GM19452 (cell line): ENCODE data around the gene BUD23.
"Not testable (repeated sequence)": the region's sequence is repeated elsewhere in the genome, so short reads cannot be mapped to it uniquely, and the experiment has no call there.

Experiments used
- ATAC-seq: cut with Tn5 transposase; IDR thresholded peaks from one replicate; pipeline ENCODE4 v1.9.1; 2021; ENCODE audit not compliant: unreplicated experiment

Gene BUD23

GRCh38 chr7:73718905-73719805, 35.8 kb downstream of the BUD23 start, which contains the start of gene STX1A:
STX1A (minus strand) TSS chr7:73719669; CDS start chr7:73719631, 38 bp downstream.
- peak; percentile 77 for ATAC-seq

GRCh38 chr7:73719806-73720169, 36.4 kb downstream of the BUD23 start:
- ATAC-seq, result no peak

DNA sequence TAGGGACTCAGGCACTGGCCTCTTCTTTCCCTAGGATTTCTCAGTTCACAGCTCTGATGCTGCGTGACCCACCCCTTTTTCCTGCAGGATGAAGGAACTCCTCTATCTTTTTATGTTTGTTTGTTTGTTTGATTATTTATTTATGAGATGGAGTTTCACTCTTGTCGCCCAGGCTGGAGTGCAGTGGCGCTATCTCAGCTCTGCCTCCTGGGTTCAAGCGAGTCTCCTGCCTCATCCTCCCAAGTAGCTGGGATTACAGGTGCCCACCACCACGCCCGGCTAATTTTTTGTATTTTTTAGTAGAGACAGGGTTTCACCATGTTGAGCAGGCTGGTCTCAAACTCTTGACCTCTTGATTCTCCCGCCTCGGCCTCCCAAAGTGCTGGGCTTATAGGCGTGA, 37.0 kb downstream of the BUD23 start:
- not testable (repeated sequence) for ATAC-seq

DNA sequence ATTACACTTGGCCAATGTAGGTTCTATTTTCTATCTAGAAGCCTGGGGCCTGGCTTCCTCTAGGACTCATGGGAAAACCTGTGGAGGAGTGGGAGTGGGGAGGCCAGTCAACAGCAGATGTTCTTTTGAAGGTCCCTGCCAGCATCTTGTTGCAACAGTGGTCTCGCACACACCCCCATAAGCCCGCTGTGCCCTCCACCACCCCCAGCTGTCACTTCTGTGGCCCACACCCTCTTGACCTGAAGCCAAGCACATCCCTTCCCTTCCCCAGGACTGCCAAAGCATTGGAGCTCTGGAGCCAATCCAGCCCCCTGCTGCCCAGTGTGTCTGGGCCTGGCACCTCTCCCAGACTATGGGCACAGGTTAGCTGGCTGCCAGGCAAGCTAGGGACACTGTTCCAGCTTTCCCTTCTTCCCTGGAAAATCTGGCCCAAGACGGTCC, 38.0 kb downstream of the BUD23 start:
- no peak for ATAC-seq

GRCh38 chr7:73722182-73722581, 38.8 kb downstream of the BUD23 start:
- not testable (repeated sequence) for ATAC-seq

GRCh38 chr7:73722785-73723184, 39.4 kb downstream of the BUD23 start:
- no peak for ATAC-seq

DNA sequence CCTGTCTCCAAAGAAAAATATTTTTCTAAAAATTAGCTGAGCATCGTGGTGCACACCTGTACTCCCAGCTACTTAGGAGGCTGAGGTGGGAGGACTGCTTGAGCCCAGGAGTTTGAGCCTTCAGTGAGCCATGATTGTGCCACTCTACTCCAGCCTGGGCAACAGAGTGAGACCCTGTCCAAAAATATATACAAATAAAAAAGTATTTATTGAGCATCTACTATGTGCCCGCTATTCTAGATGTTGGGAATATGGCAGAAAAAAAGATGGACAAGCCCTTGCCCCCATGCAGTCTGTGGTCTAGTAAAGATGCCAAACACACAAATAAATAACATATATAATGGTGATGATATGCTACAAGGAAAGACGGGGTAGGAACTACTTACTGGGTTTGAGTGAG, 40.4 kb downstream of the BUD23 start:
- ATAC-seq, result no peak

DNA sequence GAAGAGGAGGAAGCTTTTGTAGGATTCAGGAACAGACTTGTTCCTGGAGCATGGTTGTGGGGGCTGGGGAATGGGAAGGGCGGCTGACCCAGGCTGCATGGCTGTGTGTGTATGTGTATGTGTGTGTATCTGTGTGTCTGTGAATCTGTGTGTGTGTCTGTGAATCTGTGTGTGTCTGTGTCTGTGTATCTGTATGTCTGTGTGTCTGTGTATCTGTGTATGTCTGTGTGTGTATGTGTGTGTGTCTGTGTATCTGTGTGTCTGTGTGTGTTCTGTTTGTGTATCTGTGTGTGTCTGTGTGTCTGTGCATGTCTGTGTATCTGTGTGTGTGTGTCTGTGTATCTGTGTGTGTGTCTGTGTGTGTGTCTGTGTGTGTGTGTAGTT, 42.7 kb downstream of the BUD23 start:
- ATAC-seq, result no peak

GRCh38 chr7:73727952-73728351, 44.6 kb downstream of the BUD23 start:
- no peak for ATAC-seq

DNA sequence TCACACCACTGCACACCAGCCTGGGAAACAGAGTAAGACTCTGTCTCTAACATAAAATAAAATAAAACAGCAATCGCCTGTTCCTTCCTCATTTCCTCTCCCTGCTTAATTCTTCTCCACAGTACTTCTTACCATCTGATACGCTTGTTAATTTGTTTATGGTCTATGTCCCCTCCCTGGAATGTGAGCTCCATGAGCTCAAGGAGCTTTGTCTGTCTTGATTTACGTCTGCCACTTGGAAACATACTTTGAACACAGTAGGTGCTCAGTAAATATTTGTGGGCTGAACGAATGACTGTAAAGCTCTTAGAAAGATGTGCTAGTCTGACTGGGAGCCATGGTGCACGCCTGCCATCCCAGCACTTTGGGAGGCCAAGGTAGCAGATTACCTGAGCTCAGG, 45.2 kb downstream of the BUD23 start:
- no peak for ATAC-seq

GRCh38 chr7:73730485-73730884, 47.1 kb downstream of the BUD23 start:
- no peak for ATAC-seq

- ATAC-seq, result no peak
These were observed 49.0 kb downstream of the BUD23 start for GRCh38 chr7:73732397-73732796.

DNA sequence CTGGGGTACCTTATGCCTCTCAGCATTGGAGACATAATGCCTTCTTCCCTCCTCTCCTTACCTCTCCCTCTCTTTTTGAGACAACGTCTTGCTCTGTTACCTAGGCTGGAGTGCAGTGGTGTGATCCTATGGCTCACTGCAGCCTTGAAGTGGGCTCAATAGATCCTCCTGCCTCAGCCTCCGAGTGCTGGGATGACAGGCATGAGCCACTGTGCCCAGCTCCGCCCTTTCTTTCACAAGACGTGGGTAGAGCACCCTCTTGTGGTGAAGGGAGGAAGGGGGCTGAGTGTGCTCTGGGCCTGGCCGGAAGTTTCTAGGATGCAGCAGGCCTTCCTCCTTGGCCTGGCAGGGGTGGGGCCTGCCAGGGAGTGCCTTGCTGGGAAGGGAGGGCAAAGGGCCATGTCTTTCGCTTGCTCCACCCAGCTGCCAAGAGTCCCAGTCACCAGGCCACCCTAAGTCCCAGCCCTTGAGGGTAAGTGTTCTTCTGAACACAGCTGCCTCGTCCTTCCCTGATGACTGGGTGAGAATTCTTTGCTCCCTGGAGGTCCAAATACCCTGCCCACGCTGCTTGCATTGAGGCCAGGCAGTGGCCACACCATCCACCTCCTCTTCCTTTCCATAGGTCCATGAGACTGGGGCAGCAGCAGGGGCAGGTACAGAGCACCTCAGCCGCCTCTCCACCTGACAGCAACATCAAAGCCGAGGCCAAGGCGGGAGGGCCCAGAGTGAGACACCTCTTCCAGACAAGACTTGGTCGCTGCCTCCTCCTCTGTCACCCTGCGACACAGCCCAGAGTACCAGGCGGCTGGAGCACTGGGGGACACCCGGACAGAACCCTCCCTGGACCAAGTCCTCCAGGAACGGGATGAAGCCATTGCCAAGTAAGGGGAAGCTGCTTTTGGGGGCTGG, 51.5 kb downstream of the BUD23 start:
- peak; percentile 37 for ATAC-seq

DNA sequence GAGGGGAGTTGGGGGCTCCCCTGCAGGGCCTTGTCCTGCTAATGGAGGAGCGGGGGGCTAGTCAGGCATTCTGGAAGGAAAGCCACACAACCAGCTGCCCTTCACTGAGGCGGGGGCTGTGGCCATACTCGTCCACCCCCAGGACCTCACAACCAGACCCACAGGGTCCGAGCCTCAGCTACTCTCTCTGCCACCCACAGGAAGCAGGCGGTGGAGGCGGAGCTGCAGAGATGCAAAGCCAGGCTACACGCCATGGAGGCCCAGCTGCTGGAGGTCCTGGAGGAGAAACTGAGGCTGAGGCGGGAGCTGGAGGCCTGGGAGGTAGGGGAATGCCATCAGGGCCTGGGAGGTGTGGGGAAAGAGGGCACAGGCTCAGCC, 52.1 kb downstream of the BUD23 start:
- no peak for ATAC-seq

DNA sequence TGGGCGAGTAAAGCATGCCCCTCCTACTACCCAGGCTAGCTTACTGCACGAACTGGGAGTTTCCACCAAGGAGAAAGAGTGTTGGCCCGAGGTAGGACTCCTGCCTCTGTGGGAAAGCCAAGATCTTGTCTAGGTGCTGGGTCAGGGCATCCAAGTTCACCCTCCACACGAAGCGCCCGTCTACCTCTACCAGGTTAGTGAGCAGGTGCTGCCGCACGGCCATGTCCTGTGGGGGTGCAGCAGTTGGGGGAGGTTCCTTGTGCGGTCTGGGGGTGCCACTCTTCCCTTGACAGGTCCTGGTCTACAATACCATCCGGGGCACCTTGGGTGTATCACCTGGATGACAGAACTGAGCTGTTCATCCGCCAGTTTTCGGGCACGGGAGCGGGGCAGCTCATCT, 53.5 kb downstream of the BUD23 start:
- no peak for ATAC-seq

DNA sequence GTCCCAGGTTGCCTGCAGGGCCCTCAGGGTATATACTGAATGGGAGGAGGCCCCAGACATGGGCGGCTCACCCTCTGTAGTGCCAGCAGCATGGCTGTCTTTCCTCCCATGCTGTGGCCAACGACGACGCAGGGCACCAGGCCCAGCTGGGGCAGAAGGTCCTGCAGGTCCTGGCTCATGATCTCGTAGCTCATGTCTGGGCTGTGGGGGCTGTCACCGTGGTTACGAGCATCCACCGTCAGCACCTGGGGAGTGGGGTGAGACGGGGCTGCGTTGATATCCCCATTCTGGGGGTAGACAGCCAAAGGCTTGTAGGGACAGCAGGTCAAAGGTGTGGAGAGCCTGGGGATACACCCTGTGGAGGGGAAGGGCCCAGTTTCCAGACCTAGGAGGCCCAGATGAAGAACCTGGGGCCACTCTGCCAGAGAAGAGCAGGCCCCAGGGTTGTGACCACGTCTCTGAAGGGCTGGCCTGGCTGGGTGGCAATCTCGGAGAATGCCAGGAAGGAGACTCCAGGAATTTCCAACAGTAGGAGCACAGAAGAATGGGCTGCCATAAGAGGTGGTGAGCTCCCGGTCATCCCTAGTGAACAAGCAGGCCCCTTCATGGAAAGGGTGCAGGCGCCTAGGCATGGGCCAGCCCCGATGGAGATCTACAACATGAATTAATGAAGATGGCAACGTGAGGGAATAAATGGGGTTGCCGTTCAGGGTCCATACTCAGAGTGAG, 54.3 kb downstream of the BUD23 start:
- no peak for ATAC-seq

DNA sequence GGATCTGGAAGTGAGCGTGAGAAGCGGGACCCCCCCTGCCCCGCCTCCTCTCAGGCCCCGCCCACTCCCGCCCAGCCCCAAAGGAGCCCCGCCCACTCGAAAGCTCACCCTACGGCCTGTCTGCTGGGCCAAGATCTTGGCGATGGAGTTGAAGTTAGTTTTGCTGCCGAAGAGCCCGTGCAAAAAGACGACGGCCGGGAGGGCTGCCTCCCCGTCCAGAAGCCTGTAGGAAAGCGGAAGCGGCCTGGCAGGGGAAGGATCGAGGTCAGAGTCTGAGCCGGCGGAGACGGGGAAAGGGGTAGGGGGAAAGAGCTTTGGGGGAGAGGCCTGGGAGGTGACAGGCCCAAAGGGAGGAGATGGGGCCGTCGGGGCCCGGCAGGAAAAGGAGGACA, 54.8 kb downstream of the BUD23 start:
- peak; percentile 18 for ATAC-seq

DNA sequence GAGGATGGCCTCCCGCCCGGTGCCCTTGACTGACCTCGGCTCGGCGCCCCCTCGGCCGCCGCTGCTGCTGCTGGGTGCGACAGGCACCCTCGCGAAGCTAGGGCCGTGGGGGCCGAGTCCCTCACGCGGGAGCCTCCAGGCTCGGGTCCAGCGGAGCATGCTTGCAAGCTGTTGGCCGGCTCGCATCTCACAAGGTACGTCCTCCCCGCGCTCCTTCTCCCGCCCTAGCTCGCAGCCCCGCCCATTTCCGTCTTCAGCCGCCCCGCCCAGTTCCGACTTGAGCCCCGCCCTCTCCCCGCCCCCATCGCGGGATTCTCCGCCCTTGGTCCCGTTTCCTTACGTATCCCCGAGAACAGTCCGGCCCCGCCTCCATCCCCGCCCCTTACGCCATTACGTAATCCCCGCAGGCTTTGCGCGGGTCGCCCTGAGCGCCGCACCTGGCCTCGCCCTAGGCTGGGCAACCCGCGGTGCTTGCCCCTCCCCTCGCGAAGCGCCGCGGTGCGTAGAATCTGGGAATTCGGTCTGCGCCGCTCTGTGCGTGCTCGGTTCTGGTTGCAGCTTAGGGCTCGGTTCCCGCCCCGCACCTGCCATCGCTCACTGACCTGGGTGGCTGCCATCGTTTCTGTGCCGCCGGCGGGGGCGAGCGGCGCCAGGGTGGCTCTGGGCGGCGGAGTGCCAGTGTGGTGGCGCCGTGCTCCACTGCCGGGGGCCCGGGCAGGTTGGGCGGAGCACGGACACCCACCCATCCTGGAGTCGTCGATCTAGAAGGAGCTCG, 55.4 kb downstream of the BUD23 start, which contains the start of gene ABHD11:
Gene ABHD11, minus strand, starts transcription at position 191 of the 775 bp plus-strand sequence. Its CDS starts 32 bp downstream, at position 159.
- ATAC-seq, result peak; percentile 83

GRCh38 chr7:73739387-73739767, 56.0 kb downstream of the BUD23 start:
- no peak for ATAC-seq

GRCh38 chr7:73740212-73740611, 56.8 kb downstream of the BUD23 start:
- ATAC-seq, result no peak
